Erythroblast (primary cell): Measurements from ENCODE around the gene EPN2.

Source experiments
- GATA1 ChIP-seq: IDR thresholded peaks from 2 replicates; pipeline ENCODE4 v1.6.1; 2011; ENCODE audit warnings: low read depth, mild to moderate bottlenecking, control low read depth, low read length, moderate library complexity
- POLR2A ChIP-seq: IDR thresholded peaks from 2 replicates; pipeline ENCODE4 v1.6.1; 2011; ENCODE audit warnings: mild to moderate bottlenecking, low read length

GRCh38 chr17:19250421-19251173, 13.4 kb downstream of the EPN2 start:
- TF ChIP-seq POLR2A (no peak), GATA1 (no peak)
